Thyroid gland (tissue), 4 donors: ENCODE measurements around the gene ERICH3. TPM values are rescaled to one million over a fixed set of nuclear protein-coding genes. Genes with fewer than 3 reads are reported as not detected.

ENCODE experiments used
- DNase-seq, 2 donors: peaks; one replicate each; pipeline ENCODE4 v3.0.0-alpha.2; 2019
- H3K27ac ChIP-seq, 3 donors: fragments of 200-600 bp; sonication (generic); 1 replicate in 2 of 3; 2 replicates in 1 of 3; pipeline ENCODE4 v1.5.1; 2016 to 2019; ENCODE audit warnings: mild to moderate bottlenecking in 1 of 3, moderate library complexity in 1 of 3
- H3K27me3 ChIP-seq: fragments of 200-600 bp; sonication (generic); one replicate; pipeline ENCODE4 v1.5.1; 2019
- H3K36me3 ChIP-seq, 2 donors: fragments of 200-600 bp; sonication (generic); one replicate each; pipeline ENCODE4 v1.5.1; 2016 to 2019
- H3K4me1 ChIP-seq, 2 donors: fragments of 200-600 bp; sonication (generic); one replicate each; pipeline ENCODE4 v1.5.1; 2017 to 2019
- H3K4me3 ChIP-seq, 3 donors: fragments of 200-600 bp; sonication (generic); replicated peaks in 1 of 3; 1 replicate in 2 of 3; 2 replicates in 1 of 3; pipeline ENCODE4 v1.5.1; 2016; ENCODE audit warnings: mild to moderate bottlenecking in 1 of 3
- H3K9me3 ChIP-seq: fragments of 200-600 bp; sonication (generic); one replicate; pipeline ENCODE4 v1.5.1; 2017
- POLR2A ChIP-seq, 2 donors: fragments of 450-650 bp; IDR thresholded peaks; one replicate each; pipeline ENCODE4 v1.6.1; 2017; ENCODE audit warnings: antibody characterized with exemption in 2 of 2, mild to moderate bottlenecking in 2 of 2, moderate library complexity in 1 of 2
- WGBS, 2 donors: methylation state at CpG; one replicate each; pipeline ENCODE4 v1.1.5; 2017; 5-methylcytosine and 5-hydroxymethylcytosine counted together
- intact Hi-C: fragments of 100-400 bp; cut with DNase I; formaldehyde crosslinking; loops from one replicate; pipeline ENCODE4 v1.15.1; 2023
- total RNA-seq, 4 donors: library from RNA; depleted of rRNA; stranded (reverse); fragments of >200 nt; gene quantifications; one replicate each; pipeline ENCODE4 v1.2.3, GENCODE V29; 2016
- TF ChIP-seq, protein P1 (sequence below), 6 experiments: fragments of 200-600 bp in 3 of 6; fragments of 450-650 bp in 3 of 6; sonication (generic) in 3 of 6; IDR thresholded peaks; one replicate each; pipeline ENCODE4 v1.5.1; 2016 to 2019; ENCODE audit warnings: antibody characterized with exemption in 6 of 6, mild to moderate bottlenecking in 2 of 6, inconsistent platforms in 1 of 6, moderate library complexity in 1 of 6

The ERICH3 gene
- total RNA-seq, 4 donors from 2014 or later, result 0.11 to 0.40 TPM; not detected in 2

DNA sequence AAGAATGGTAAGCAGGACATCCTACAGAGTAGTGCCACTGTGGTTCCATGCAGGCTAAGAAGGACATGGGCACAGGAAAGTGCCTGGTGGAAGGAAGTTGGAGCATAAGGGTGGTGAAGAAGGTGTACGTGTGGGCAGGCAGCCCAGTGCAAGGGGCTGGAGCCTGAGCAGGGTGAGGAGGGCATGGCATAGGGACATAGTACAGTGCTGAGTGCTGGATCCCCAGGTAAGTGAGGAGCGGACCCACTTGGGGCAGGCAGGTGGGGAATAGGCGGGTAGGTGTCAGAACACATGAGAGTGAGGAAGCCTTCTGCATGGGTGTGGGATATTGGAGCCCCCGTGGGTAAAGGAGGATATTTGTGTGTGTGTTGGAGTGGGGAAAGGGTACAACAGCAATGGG, 145.5 kb downstream of the ERICH3 start:
- Histone ChIP-seq H3K9me3 (no peaks in the 10 kb centered on the region), H3K27me3 (no peaks in the 10 kb centered on the region), H3K36me3 (no peaks in the 10 kb centered on the region), H3K4me3 (no peak overlapping the region), H3K27ac (no peak overlapping the region), H3K4me1 (no peaks in the 10 kb centered on the region)
- 88% methylated on average over 4 of the region's 4 CpGs for WGBS, 2 donors
- DNase-seq, result no peak
- intact Hi-C loops, result no loop called here
- no peak for TF ChIP-seq POLR2A (IDR thresholded peaks at IDR 0.05)
- TF ChIP-seq, protein P1, sequence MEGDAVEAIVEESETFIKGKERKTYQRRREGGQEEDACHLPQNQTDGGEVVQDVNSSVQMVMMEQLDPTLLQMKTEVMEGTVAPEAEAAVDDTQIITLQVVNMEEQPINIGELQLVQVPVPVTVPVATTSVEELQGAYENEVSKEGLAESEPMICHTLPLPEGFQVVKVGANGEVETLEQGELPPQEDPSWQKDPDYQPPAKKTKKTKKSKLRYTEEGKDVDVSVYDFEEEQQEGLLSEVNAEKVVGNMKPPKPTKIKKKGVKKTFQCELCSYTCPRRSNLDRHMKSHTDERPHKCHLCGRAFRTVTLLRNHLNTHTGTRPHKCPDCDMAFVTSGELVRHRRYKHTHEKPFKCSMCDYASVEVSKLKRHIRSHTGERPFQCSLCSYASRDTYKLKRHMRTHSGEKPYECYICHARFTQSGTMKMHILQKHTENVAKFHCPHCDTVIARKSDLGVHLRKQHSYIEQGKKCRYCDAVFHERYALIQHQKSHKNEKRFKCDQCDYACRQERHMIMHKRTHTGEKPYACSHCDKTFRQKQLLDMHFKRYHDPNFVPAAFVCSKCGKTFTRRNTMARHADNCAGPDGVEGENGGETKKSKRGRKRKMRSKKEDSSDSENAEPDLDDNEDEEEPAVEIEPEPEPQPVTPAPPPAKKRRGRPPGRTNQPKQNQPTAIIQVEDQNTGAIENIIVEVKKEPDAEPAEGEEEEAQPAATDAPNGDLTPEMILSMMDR (IDR thresholded peaks at IDR 0.05), result no peak

DNA sequence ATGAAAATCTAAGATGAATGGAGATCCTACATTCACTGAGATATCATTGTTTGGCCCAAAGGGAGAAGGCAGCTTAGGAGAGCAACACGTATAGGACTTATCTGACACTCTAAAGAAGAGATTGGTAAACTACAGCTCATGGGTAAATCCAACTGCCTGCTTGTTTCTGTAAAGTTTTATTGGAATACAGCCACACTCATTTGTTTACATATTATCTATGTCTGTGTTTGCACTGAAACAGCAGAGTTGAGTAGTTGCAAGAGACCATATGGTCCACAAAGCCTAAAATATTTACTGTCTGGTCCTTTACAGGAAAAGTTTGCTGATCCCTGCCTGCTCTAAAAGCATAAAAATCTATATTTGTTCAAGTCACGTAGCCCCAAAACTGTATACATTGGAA, 146.9 kb downstream of the ERICH3 start:
- H3K27me3 ChIP-seq, result no peaks in the 10 kb centered on the region
- intact Hi-C loops, result no loop called here
- no peaks in the 10 kb centered on the region for H3K4me1 ChIP-seq
- no peak for TF ChIP-seq POLR2A (IDR thresholded peaks at IDR 0.05)
- TF ChIP-seq, protein P1 (IDR thresholded peaks at IDR 0.05), result no peak
- no peak for DNase-seq
- no peaks in the 10 kb centered on the region for H3K9me3 ChIP-seq
- no peak overlapping the region for H3K4me3 ChIP-seq
- no peak overlapping the region for H3K27ac ChIP-seq
- no peaks in the 10 kb centered on the region for H3K36me3 ChIP-seq
- WGBS, 2 donors, result 85% methylated on average over 2 of the region's 2 CpGs

DNA sequence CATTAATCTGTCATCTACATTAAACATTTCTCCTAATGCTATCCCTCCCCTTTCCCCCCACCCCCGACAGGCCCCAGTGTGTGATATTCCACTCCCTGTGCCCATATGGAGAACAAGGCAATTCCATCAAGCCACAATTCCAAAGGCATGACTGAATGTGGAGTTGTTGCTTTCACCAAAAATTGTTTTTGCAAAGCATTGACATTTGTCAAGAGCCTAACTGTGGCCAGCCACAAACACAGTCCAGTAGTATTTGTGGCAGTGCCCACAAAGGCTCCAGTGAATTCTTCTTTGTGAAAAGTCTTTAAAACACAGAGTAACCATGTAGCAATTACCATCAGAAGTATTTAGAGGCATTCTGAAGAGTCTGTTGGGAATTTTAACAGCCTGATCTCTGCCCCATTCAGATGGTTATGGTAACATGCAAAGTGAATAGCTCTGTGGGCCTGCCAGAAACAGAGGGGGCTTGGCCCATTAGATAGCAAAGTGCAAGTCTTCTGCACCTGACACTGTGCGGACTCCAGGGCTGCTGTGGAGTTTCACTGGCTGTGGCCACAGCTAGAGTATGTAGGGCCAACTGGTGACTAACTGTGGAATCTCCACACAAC, 149.6 kb downstream of the ERICH3 start:
- TF ChIP-seq, protein P1 (IDR thresholded peaks at IDR 0.05), result no peak
- TF ChIP-seq POLR2A (IDR thresholded peaks at IDR 0.05), result no peak
- no peak overlapping the region for H3K27ac ChIP-seq

DNA sequence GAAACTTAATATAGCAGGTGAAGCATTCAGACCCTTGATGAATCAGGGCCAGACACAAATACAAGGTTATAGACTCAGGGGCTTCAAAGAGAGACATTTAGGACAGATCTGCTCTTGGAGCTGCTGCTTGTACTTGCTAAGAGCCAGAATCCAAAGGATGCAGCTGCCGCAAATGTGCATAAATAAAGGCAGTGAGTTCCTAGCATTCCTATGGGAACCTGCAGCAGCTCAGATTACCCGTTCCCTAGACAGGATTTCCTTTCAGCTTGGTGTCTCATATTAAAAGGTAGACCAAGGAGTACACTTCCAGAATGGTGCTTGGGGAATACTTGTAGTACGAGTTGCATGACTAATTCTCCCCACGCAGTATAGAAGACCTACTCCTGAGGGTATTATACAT, 151.4 kb downstream of the ERICH3 start:
- no peaks in the 10 kb centered on the region for H3K9me3 ChIP-seq
- H3K27me3 ChIP-seq, result no peaks in the 10 kb centered on the region
- H3K36me3 ChIP-seq, result no peaks in the 10 kb centered on the region
- no peaks in the 10 kb centered on the region for H3K4me1 ChIP-seq
- H3K4me3 ChIP-seq, result no peak overlapping the region
- DNase-seq, result no peak
- TF ChIP-seq, protein P1 (IDR thresholded peaks at IDR 0.05), result no peak
- TF ChIP-seq POLR2A (IDR thresholded peaks at IDR 0.05), result no peak
- no peak overlapping the region for H3K27ac ChIP-seq
- WGBS, 2 donors, result 18 to 20% methylated on average over 4 of the region's 4 CpGs
- intact Hi-C loops, result no loop called here

More for the DNA sequence above, 149.6 kb downstream of the ERICH3 start:
- Histone ChIP-seq H3K4me3 (no peak overlapping the region), H3K36me3 (no peaks in the 10 kb centered on the region), H3K9me3 (no peaks in the 10 kb centered on the region), H3K27me3 (no peaks in the 10 kb centered on the region), H3K4me1 (no peaks in the 10 kb centered on the region)
- WGBS, 2 donors, result 79 to 83% methylated on average over 2 of the region's 2 CpGs
- intact Hi-C loops, result no loop called here
- DNase-seq, result no peak

Other genes starting within 250 kb of the ERICH3 start
- not detected for gene LRRC53, start 161.2 kb downstream of the ERICH3 start, total RNA-seq
- gene CRYZ, start 59.3 kb upstream of the ERICH3 start, total RNA-seq, result 10 to 100 TPM; 45.3 to 92.1 (median 58.0) TPM
- 10 to 100 TPM; 18.0 to 23.5 (median 21.1) TPM for gene TYW3, start 59.4 kb upstream of the ERICH3 start, total RNA-seq